ENCODE data around the gene TXNDC12. TPM values are rescaled to one million over a fixed set of nuclear protein-coding genes. Genes with fewer than 3 reads are reported as not detected.
A peak's percentile ranks its signal among the peaks of the same experiment; 100 is the strongest.
"Not testable (repeated sequence)": the region's sequence is repeated elsewhere in the genome, so short reads cannot be mapped to it uniquely, and the experiment has no call there.

TXNDC12 gene
- total and polyA plus RNA-seq, 4 experiments from 2014 or later, result 39.9 to 111 (median 60.1) TPM

DNA sequence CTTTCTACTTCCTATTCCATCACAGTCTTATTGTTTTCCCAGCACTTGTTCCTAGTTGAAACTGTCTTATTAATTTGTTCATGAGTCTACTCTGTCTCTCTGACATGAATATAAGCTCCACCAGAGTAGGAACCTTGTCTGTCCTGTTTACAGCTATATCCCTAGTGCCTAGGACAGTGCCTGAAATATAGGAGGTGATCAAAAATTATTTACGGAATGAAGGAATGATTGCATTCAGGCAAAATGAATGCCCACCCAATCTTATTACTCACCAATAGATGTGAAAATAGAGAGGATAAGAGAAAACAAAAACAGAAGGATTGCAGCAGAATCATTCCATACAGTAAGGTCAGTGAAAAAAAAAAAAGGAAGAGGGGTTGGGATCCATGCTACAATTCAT, 1.1 kb downstream of the TXNDC12 start:
- intact Hi-C loops (cut with micrococcal nuclease), result loop anchor here (2.0 kb wide), 1 partner anchor 87 kb away; no protein-coding TSS in a partner anchor
- Mint-ChIP-seq H3K4me3 (peak overlapping the region; percentile 98 to 100 (median 98)), H3K27me3 (no peaks in the 10 kb centered on the region), H3K4me1 (peaks cover 34 to 64% (median 50%) of the 10 kb centered on the region in 4 donors), H3K27ac (peak overlapping the region; percentile 3 to 98 (median 96)), H3K9me3 (peaks cover 0 to 4% (median 0%) of the 10 kb centered on the region in 8 donors), H3K36me3 (peaks cover 3 to 36% of the 10 kb centered on the region in 2 donors)
- Histone ChIP-seq H3K4me3 (ENCODE audit: low read length in 2 of 2) (peak overlapping the region in 1 of 2 donors; percentile 81), H3K4me1 (ENCODE audit: insufficient read depth, low read length) (peaks cover 36% of the 10 kb centered on the region), H3K9me3 (ENCODE audit: control insufficient read depth in 1 of 2, low read length in 2 of 2) (no peaks in the 10 kb centered on the region), H3K36me3 (ENCODE audit: insufficient read depth, low read length) (no peaks in the 10 kb centered on the region), H3K27ac (ENCODE audit: low read depth, low read length) (peak overlapping the region; percentile 88), H3K27me3 (ENCODE audit: insufficient read depth, low read length) (no peaks in the 10 kb centered on the region)
- no peak for DNase-seq
- ChIA-PET POLR2A (ENCODE audit: partially characterized antibody) (interaction anchor here (1.1 to 5.3 kb wide), 2 partner anchors 21 to 91 kb away, joined by 3 to 67 read pairs; partner anchors contain the start of gene KTI12), CTCF (ENCODE audit: partially characterized antibody) (no interaction called here)

DNA sequence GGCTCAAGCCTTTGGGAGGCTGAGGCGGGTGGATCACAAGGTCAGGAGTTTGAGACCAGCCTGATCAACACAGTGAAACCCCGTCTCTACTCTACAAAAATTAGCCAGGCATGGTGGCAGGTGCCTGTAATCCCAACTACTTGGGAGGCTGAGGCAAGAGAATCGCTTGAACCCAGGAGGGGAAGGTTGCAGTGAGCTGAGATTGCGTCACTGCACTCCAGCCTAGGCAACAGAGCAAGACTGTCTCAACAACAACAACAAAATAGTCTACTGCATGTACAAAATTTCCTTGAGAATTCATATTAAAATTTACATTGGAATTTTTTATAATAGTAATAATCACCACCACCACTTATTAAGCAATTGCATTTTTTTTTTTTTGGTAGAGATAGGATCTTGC, 5.7 kb downstream of the TXNDC12 start:
- H3K4me1 ChIP-seq (ENCODE audit: insufficient read depth, low read length), result peaks cover 15% of the 10 kb centered on the region
- H3K4me3 ChIP-seq (ENCODE audit: low read length in 2 of 2); H3K27me3 Mint-ChIP-seq; H3K9me3 ChIP-seq (ENCODE audit: control insufficient read depth in 1 of 2, low read length in 2 of 2); H3K9me3 Mint-ChIP-seq; H3K36me3 ChIP-seq (ENCODE audit: insufficient read depth, low read length); H3K27ac ChIP-seq (ENCODE audit: low read depth, low read length); intact Hi-C loops (cut with micrococcal nuclease); DNase-seq; H3K27ac Mint-ChIP-seq; H3K4me3 Mint-ChIP-seq; H3K27me3 ChIP-seq (ENCODE audit: insufficient read depth, low read length): not testable (repeated sequence)
- ChIA-PET POLR2A (ENCODE audit: partially characterized antibody) (interaction anchor here (1.5 to 2.5 kb wide), 2 partner anchors 9 to 16 kb away, joined by 4 to 7 read pairs; partner anchors contain the start of gene KTI12), CTCF (ENCODE audit: partially characterized antibody) (interaction anchor here (1.0 to 1.1 kb wide), 2 partner anchors 13 to 15 kb away, joined by 3 read pairs; partner anchors contain the start of gene KTI12)
- peaks cover 10 to 30% of the 10 kb centered on the region in 2 donors for H3K36me3 Mint-ChIP-seq
- peaks cover 21 to 42% (median 28%) of the 10 kb centered on the region in 4 donors for H3K4me1 Mint-ChIP-seq

DNA sequence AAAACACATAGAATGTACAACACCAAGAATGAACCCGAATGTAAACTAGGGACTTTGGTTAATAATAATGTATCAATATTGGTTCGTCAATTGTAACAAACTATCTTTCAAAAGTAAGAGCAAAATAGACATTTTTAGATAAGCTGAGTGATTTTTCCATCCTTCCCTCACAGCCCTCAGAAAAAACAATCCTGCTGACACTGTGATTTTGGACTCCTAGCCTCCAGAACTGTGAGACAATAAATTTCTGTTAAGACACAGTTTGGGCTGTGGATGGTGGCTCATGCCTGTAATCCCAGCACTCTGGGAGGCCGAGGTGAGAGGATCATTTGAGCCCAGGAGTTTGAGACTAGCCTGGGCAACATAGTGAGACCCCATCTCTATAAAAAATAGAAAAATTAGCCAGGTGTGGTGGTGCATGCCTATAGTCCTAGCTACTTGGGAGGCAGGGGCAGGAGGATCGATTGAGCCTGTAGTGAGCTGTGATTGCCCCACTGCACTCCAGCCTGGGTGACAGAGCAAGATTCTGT, 9.3 kb downstream of the TXNDC12 start:
- peaks cover 14% of the 10 kb centered on the region for H3K36me3 ChIP-seq (ENCODE audit: insufficient read depth, low read length)
- intact Hi-C loops (cut with micrococcal nuclease); H3K9me3 ChIP-seq (ENCODE audit: control insufficient read depth in 1 of 2, low read length in 2 of 2); H3K27ac ChIP-seq (ENCODE audit: low read depth, low read length); H3K9me3 Mint-ChIP-seq; POLR2A ChIA-PET (ENCODE audit: partially characterized antibody); H3K4me3 Mint-ChIP-seq; CTCF ChIA-PET (ENCODE audit: partially characterized antibody); H3K4me1 ChIP-seq (ENCODE audit: insufficient read depth, low read length); DNase-seq; H3K27ac Mint-ChIP-seq; H3K27me3 ChIP-seq (ENCODE audit: insufficient read depth, low read length); H3K27me3 Mint-ChIP-seq; H3K4me3 ChIP-seq (ENCODE audit: low read length in 2 of 2): not testable (repeated sequence)
- Mint-ChIP-seq H3K36me3 (peaks cover 10 to 36% of the 10 kb centered on the region in 2 donors), H3K4me1 (peaks cover 13 to 27% (median 15%) of the 10 kb centered on the region in 4 donors)

DNA sequence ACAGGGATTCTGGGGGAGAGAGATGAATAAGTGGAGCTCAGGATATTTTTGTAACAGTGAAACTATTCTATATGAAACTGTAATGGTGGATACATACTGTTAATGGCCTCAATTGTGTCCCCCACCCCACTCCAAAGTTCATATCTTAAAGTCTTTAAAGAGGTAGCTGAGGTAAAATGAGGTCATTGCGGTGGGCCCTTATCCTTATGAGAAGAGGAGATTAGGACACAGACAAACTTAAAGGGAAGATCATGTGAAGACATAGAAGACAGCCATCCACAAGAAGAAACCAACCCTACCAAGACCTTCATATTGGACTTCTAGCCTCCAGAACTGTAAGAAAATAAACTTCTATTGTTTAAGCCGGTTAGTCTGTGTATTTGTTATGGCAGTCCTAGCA, 9.8 kb downstream of the TXNDC12 start:
- H3K9me3 ChIP-seq (ENCODE audit: control insufficient read depth in 1 of 2, low read length in 2 of 2), result no peaks in the 10 kb centered on the region
- Mint-ChIP-seq H3K4me1 (peaks cover 10 to 23% (median 14%) of the 10 kb centered on the region in 4 donors), H3K9me3 (no peaks in the 10 kb centered on the region), H3K36me3 (peaks cover 10 to 36% of the 10 kb centered on the region in 2 donors), H3K4me3 (no peak overlapping the region), H3K27ac (no peak overlapping the region), H3K27me3 (no peaks in the 10 kb centered on the region)
- no peak for DNase-seq
- CTCF ChIA-PET (ENCODE audit: partially characterized antibody), result no interaction called here
- POLR2A ChIA-PET (ENCODE audit: partially characterized antibody), result no interaction called here
- peaks cover 5% of the 10 kb centered on the region for H3K4me1 ChIP-seq (ENCODE audit: insufficient read depth, low read length)
- intact Hi-C loops (cut with micrococcal nuclease), result no loop called here
- H3K27me3 ChIP-seq (ENCODE audit: insufficient read depth, low read length), result no peaks in the 10 kb centered on the region
- H3K27ac ChIP-seq (ENCODE audit: low read depth, low read length), result no peak overlapping the region
- peaks cover 15% of the 10 kb centered on the region for H3K36me3 ChIP-seq (ENCODE audit: insufficient read depth, low read length)
- no peak overlapping the region for H3K4me3 ChIP-seq (ENCODE audit: low read length in 2 of 2)

DNA sequence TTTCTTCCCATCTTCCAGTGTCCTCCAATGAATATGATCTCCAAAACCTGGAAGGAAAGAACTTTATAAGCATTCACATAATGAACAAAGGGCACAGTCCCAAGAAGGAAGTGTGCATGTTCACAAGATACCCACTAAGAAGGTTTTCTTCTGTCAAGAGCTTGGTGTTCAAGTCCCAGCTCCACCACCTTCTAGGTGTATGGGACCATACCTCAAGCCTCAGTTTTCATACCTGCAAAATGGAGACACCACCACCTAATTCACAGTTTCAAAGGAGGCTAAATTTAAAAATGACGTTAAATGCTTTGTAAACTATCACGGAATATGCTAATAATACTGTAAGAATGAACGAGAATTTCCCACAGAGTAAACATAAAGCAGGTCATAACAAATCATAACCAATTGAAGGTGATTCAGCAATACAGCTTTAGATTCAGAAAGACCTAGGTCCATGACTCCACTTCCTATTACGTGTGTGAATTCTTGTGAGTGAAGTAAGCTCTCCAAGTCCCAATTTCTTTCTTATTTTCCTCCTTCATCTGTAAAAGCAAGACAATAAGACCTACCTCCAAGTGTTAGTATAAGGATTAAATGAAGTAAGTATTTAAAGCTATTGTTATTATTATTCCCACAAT, 13.3 kb downstream of the TXNDC12 start:
- DNase-seq, result no peak
- H3K4me1 Mint-ChIP-seq, result peaks cover 0 to 14% (median 12%) of the 10 kb centered on the region in 4 donors
- Histone ChIP-seq H3K4me3 (ENCODE audit: low read length in 2 of 2) (no peak overlapping the region), H3K36me3 (ENCODE audit: insufficient read depth, low read length) (peaks cover 22% of the 10 kb centered on the region), H3K9me3 (ENCODE audit: control insufficient read depth in 1 of 2, low read length in 2 of 2) (no peaks in the 10 kb centered on the region), H3K27me3 (ENCODE audit: insufficient read depth, low read length) (no peaks in the 10 kb centered on the region), H3K4me1 (ENCODE audit: insufficient read depth, low read length) (peaks cover 5% of the 10 kb centered on the region), H3K27ac (ENCODE audit: low read depth, low read length) (no peak overlapping the region)
- H3K4me3 Mint-ChIP-seq, result no peak overlapping the region
- POLR2A ChIA-PET (ENCODE audit: partially characterized antibody), result interaction anchor here (1.5 kb wide), 1 partner anchor 9 kb away, joined by 4 read pairs; no protein-coding TSS in a partner anchor
- H3K36me3 Mint-ChIP-seq, result peaks cover 11 to 46% of the 10 kb centered on the region in 2 donors
- H3K27ac Mint-ChIP-seq, result peak overlapping the region in 1 of 7 donors; percentile 15
- intact Hi-C loops (cut with micrococcal nuclease), result no loop called here
- no peaks in the 10 kb centered on the region for H3K27me3 Mint-ChIP-seq
- CTCF ChIA-PET (ENCODE audit: partially characterized antibody), result interaction anchor here (0.5 kb wide), 1 partner anchor 160 kb away, joined by 3 read pairs; no protein-coding TSS in a partner anchor
- H3K9me3 Mint-ChIP-seq, result no peaks in the 10 kb centered on the region

DNA sequence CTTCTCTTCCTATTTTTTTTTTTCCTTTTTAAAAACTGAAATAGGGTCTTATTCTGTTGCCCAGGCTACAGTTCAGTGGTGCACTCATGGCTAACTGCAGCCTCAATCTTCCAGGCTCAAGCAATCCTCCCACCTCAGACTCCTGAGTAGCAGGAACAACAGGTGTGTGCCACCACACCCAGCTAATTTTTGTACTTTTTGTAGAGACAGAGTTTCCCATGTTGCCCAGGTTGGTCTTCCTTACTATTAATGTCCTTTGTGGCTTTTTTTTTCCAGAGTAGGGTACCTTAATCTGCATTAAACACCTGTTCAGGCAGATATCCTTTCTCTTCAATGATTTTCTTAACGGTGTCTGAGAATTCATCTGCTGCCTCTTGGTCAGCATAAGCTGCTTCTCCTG, 17.1 kb downstream of the TXNDC12 start:
- H3K4me3 Mint-ChIP-seq, result no peak overlapping the region
- H3K27me3 ChIP-seq (ENCODE audit: insufficient read depth, low read length), result no peaks in the 10 kb centered on the region
- CTCF ChIA-PET (ENCODE audit: partially characterized antibody), result no interaction called here
- POLR2A ChIA-PET (ENCODE audit: partially characterized antibody), result no interaction called here
- DNase-seq, result no peak
- H3K27ac Mint-ChIP-seq, result peak overlapping the region in 1 of 7 donors; percentile 78
- peaks cover 6% of the 10 kb centered on the region for H3K4me1 ChIP-seq (ENCODE audit: insufficient read depth, low read length)
- H3K9me3 ChIP-seq (ENCODE audit: control insufficient read depth in 1 of 2, low read length in 2 of 2), result no peaks in the 10 kb centered on the region
- intact Hi-C loops (cut with micrococcal nuclease), result no loop called here
- peaks cover 16% of the 10 kb centered on the region for H3K36me3 ChIP-seq (ENCODE audit: insufficient read depth, low read length)
- peaks cover 9 to 39% of the 10 kb centered on the region in 2 donors for H3K36me3 Mint-ChIP-seq
- no peaks in the 10 kb centered on the region for H3K27me3 Mint-ChIP-seq
- no peak overlapping the region for H3K27ac ChIP-seq (ENCODE audit: low read depth, low read length)
- no peaks in the 10 kb centered on the region for H3K9me3 Mint-ChIP-seq
- peaks cover 4 to 13% (median 9%) of the 10 kb centered on the region in 4 donors for H3K4me1 Mint-ChIP-seq
- H3K4me3 ChIP-seq (ENCODE audit: low read length in 2 of 2), result no peak overlapping the region

DNA sequence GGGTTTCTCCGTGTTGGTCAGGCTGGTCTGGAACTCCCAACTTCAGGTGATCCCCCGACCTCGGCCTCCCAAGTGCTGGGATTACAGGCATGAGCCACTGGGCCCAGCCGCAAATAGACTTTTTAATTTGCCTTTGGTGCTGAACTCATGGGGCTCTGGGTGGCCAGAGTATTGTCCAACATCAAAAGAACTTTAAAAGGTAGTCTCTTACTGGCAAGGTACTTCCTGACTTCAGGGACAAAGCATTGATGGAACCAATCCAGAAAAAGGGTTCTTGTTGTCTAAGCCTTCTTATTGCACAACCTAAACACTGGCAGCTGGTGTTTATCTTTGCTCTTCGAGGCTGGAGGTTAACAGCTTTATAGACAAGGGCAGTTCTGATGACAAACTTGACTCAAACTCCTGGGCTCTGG, 17.6 kb downstream of the TXNDC12 start:
- intact Hi-C loops (cut with micrococcal nuclease), result no loop called here
- DNase-seq, result no peak
- Histone ChIP-seq H3K36me3 (ENCODE audit: insufficient read depth, low read length) (peaks cover 16% of the 10 kb centered on the region), H3K4me3 (ENCODE audit: low read length in 2 of 2) (no peak overlapping the region), H3K9me3 (ENCODE audit: control insufficient read depth in 1 of 2, low read length in 2 of 2) (no peaks in the 10 kb centered on the region), H3K27ac (ENCODE audit: low read depth, low read length) (no peak overlapping the region), H3K4me1 (ENCODE audit: insufficient read depth, low read length) (peaks cover 11% of the 10 kb centered on the region), H3K27me3 (ENCODE audit: insufficient read depth, low read length) (no peaks in the 10 kb centered on the region)
- H3K4me3 Mint-ChIP-seq, result no peak overlapping the region
- CTCF ChIA-PET (ENCODE audit: partially characterized antibody), result interaction anchor here (1.2 kb wide), 1 partner anchor 13 kb away, joined by 3 read pairs; no protein-coding TSS in a partner anchor
- no peak overlapping the region for H3K27ac Mint-ChIP-seq
- no peaks in the 10 kb centered on the region for H3K9me3 Mint-ChIP-seq
- POLR2A ChIA-PET (ENCODE audit: partially characterized antibody), result no interaction called here
- H3K36me3 Mint-ChIP-seq, result peaks cover 9 to 39% of the 10 kb centered on the region in 2 donors
- peaks cover 5 to 18% (median 11%) of the 10 kb centered on the region in 4 donors for H3K4me1 Mint-ChIP-seq
- no peaks in the 10 kb centered on the region for H3K27me3 Mint-ChIP-seq

Data from CD4-positive, alpha-beta memory T cell (primary cell).